ENCODE measurements around the gene CHST1.

Gene CHST1

GRCh38 chr11:45673441-45673840, 8.0 kb upstream of the CHST1 start:
- Histone ChIP-seq H3K18ac (ENCODE audit: low read length) (peak overlapping the region; percentile 46), H3K27ac (replicated peaks; ENCODE audit: low read length) (no peak overlapping the region), H2BK12ac (ENCODE audit: low read length) (no peak overlapping the region), H3K14ac (ENCODE audit: low read length) (no peak overlapping the region), H3K4me3 (ENCODE audit: low read length in 2 of 2) (no peak overlapping the region), H2AFZ (ENCODE audit: low read length) (no peak overlapping the region), H3K23ac (ENCODE audit: low read depth, low read length, poor library complexity) (no peak overlapping the region), H2BK15ac (ENCODE audit: low read length) (no peak overlapping the region), H3K4me1 (ENCODE audit: control insufficient read depth in 2 of 2, insufficient read depth in 1 of 2, low read depth in 1 of 2, low read length in 2 of 2) (peaks cover 0 to 11% of the 10 kb centered on the region in 2 donors), H3K9me3 (replicated peaks in 1 of 2; ENCODE audit: control insufficient read depth in 2 of 2, insufficient read depth in 1 of 2, low read depth in 1 of 2, low read length in 2 of 2) (no peaks in the 10 kb centered on the region), H2AK5ac (ENCODE audit: low read depth, low read length) (peak overlapping the region; percentile 2), H3K4ac (ENCODE audit: low read length) (no peak overlapping the region), H3K9ac (ENCODE audit: low read depth, low read length, poor library complexity) (no peak overlapping the region), H4K91ac (ENCODE audit: low read depth, low read length, poor library complexity) (no peak overlapping the region), H3K79me1 (ENCODE audit: low read depth, low read length) (no peaks in the 10 kb centered on the region), H4K8ac (ENCODE audit: low read depth, low read length) (no peak overlapping the region), H2BK5ac (ENCODE audit: low read length) (no peak overlapping the region), H2BK120ac (ENCODE audit: low read depth, low read length) (no peak overlapping the region), H3K36me3 (replicated peaks in 1 of 2; ENCODE audit: control insufficient read depth in 2 of 2, insufficient read depth in 2 of 2, low read length in 2 of 2) (no peaks in the 10 kb centered on the region), H3K27me3 (ENCODE audit: control insufficient read depth in 3 of 3, insufficient read depth in 3 of 3, low read depth in 1 of 3, low read length in 3 of 3) (peaks cover 0 to 35% (median 1%) of the 10 kb centered on the region in 3 experiments), H3K4me2 (ENCODE audit: insufficient read depth, low read length, poor library complexity, severe bottlenecking) (no peak overlapping the region)
- DNase-seq (ENCODE audit: low spot score), result no peak
- no CpG with 5 or more reads among the region's 4 CpGs for WGBS, 2 donors (ENCODE audit: extremely low coverage in 2 of 2, insufficient read length in 2 of 2, insufficient replicate concordance in 1 of 2)

DNA sequence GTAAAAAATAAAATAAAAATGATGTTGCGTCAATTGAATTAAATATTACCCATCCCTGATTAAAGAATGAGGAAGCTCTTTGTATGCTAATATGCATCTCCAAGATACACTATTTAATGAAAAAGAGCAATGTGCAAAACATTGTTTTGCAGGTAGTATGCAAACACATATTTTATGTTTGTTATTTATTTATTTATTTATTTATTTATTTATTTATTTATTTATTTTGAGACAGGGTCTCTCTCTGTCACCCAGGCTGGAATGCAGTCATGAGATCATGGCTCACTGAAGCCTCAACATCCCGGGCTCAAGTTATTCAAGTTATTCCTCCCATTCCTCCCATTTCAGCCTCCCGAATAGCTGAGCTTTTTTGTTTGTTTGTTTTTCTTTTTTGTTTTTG, 7.2 kb upstream of the CHST1 start:
- no peak overlapping the region for H3K4me3 ChIP-seq (ENCODE audit: low read length in 2 of 2)
- H2BK15ac ChIP-seq (ENCODE audit: low read length), result no peak overlapping the region
- H3K27ac ChIP-seq (replicated peaks; ENCODE audit: low read length), result no peak overlapping the region
- H4K8ac ChIP-seq (ENCODE audit: low read depth, low read length), result no peak overlapping the region
- H2BK12ac ChIP-seq (ENCODE audit: low read length), result no peak overlapping the region
- no peak overlapping the region for H2AFZ ChIP-seq (ENCODE audit: low read length)
- H3K4ac ChIP-seq (ENCODE audit: low read length), result no peak overlapping the region
- peaks cover 0 to 3% of the 10 kb centered on the region in 2 donors for H3K4me1 ChIP-seq (ENCODE audit: control insufficient read depth in 2 of 2, insufficient read depth in 1 of 2, low read depth in 1 of 2, low read length in 2 of 2)
- H3K36me3 ChIP-seq (replicated peaks in 1 of 2; ENCODE audit: control insufficient read depth in 2 of 2, insufficient read depth in 2 of 2, low read length in 2 of 2), result no peaks in the 10 kb centered on the region
- H4K91ac ChIP-seq (ENCODE audit: low read depth, low read length, poor library complexity), result no peak overlapping the region
- H3K14ac ChIP-seq (ENCODE audit: low read length), result no peak overlapping the region
- H3K9ac ChIP-seq (ENCODE audit: low read depth, low read length, poor library complexity), result no peak overlapping the region
- peaks cover 0 to 44% (median 1%) of the 10 kb centered on the region in 3 experiments for H3K27me3 ChIP-seq (ENCODE audit: control insufficient read depth in 3 of 3, insufficient read depth in 3 of 3, low read depth in 1 of 3, low read length in 3 of 3)
- no peak for DNase-seq (ENCODE audit: low spot score)
- no peak overlapping the region for H2BK5ac ChIP-seq (ENCODE audit: low read length)
- WGBS, 2 donors (ENCODE audit: extremely low coverage in 2 of 2, insufficient read length in 2 of 2, insufficient replicate concordance in 1 of 2), result no CpG with 5 or more reads among the region's 3 CpGs
- H3K18ac ChIP-seq (ENCODE audit: low read length), result no peak overlapping the region
- no peak overlapping the region for H3K4me2 ChIP-seq (ENCODE audit: insufficient read depth, low read length, poor library complexity, severe bottlenecking)
- H3K79me1 ChIP-seq (ENCODE audit: low read depth, low read length), result no peaks in the 10 kb centered on the region
- no peak overlapping the region for H3K23ac ChIP-seq (ENCODE audit: low read depth, low read length, poor library complexity)
- no peak overlapping the region for H2AK5ac ChIP-seq (ENCODE audit: low read depth, low read length)
- no peak overlapping the region for H2BK120ac ChIP-seq (ENCODE audit: low read depth, low read length)
- no peaks in the 10 kb centered on the region for H3K9me3 ChIP-seq (replicated peaks in 1 of 2; ENCODE audit: control insufficient read depth in 2 of 2, insufficient read depth in 1 of 2, low read depth in 1 of 2, low read length in 2 of 2)

DNA sequence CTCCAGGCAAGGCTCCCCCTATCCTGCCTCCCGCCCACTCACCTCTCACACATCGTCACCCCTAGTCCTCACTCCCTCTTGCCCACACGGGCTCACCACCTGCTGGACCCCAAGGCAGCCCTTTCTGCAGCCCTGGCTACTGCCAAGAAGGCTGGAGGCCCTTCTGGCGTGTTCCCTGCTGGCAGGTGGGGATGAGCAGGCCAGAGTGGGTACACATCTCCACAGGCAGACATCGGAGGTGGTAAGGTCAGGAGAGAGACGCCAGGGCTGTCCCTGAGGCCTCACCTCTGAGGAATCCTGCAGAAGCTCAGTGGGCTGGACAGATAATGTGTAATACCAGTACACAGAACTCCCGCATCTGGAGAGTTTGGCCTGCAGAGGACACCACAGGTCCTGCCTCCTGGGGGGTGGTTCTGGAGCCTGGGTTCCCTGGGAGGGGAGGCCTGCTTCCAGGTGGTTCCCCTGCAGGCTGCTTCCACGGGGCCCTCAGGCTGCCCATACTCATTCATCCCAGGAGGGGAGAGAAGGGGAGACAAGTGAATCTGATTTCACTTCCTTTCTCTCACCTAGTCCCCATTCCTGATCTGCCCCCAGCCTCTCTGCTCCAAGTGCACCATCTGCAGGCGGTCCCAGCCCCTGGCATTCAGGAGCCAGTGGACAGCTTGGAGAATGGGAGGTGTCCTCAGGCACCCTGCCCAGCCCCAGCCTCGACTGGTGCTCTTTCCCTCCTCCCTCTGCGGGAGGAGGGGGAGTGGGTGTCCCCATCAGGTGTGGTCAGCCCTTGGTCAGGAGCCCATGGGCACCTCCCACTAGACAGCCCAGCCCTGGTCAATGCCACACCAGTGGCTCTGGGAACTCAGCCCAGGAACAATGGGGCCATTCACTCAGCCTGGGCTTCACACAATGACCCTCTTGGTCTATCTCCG, 6.1 kb upstream of the CHST1 start:
- no peaks in the 10 kb centered on the region for H3K79me1 ChIP-seq (ENCODE audit: low read depth, low read length)
- H3K4me1 ChIP-seq (ENCODE audit: control insufficient read depth in 2 of 2, insufficient read depth in 1 of 2, low read depth in 1 of 2, low read length in 2 of 2), result no peaks in the 10 kb centered on the region
- no peak overlapping the region for H4K91ac ChIP-seq (ENCODE audit: low read depth, low read length, poor library complexity)
- no peak overlapping the region for H3K27ac ChIP-seq (replicated peaks; ENCODE audit: low read length)
- WGBS, 2 donors (ENCODE audit: extremely low coverage in 2 of 2, insufficient read length in 2 of 2, insufficient replicate concordance in 1 of 2), result no CpG with 5 or more reads among the region's 12 CpGs
- H2BK5ac ChIP-seq (ENCODE audit: low read length), result no peak overlapping the region
- no peaks in the 10 kb centered on the region for H3K36me3 ChIP-seq (replicated peaks in 1 of 2; ENCODE audit: control insufficient read depth in 2 of 2, insufficient read depth in 2 of 2, low read length in 2 of 2)
- no peak overlapping the region for H4K8ac ChIP-seq (ENCODE audit: low read depth, low read length)
- peak overlapping the region; percentile 81 for H2BK15ac ChIP-seq (ENCODE audit: low read length)
- peak overlapping the region; percentile 63 for H3K9ac ChIP-seq (ENCODE audit: low read depth, low read length, poor library complexity)
- no peak overlapping the region for H3K4ac ChIP-seq (ENCODE audit: low read length)
- peak overlapping the region; percentile 46 for H2BK12ac ChIP-seq (ENCODE audit: low read length)
- H3K14ac ChIP-seq (ENCODE audit: low read length), result peak overlapping the region; percentile 92
- H3K23ac ChIP-seq (ENCODE audit: low read depth, low read length, poor library complexity), result no peak overlapping the region
- no peak overlapping the region for H2BK120ac ChIP-seq (ENCODE audit: low read depth, low read length)
- no peaks in the 10 kb centered on the region for H3K9me3 ChIP-seq (replicated peaks in 1 of 2; ENCODE audit: control insufficient read depth in 2 of 2, insufficient read depth in 1 of 2, low read depth in 1 of 2, low read length in 2 of 2)
- H3K27me3 ChIP-seq (ENCODE audit: control insufficient read depth in 3 of 3, insufficient read depth in 3 of 3, low read depth in 1 of 3, low read length in 3 of 3), result peaks cover 0 to 55% (median 8%) of the 10 kb centered on the region in 3 experiments
- DNase-seq (ENCODE audit: low spot score), result no peak
- peak overlapping the region in 1 of 2 donors; percentile 28 for H3K4me3 ChIP-seq (ENCODE audit: low read length in 2 of 2)
- H2AFZ ChIP-seq (ENCODE audit: low read length), result no peak overlapping the region
- H2AK5ac ChIP-seq (ENCODE audit: low read depth, low read length), result peak overlapping the region; percentile 72
- H3K4me2 ChIP-seq (ENCODE audit: insufficient read depth, low read length, poor library complexity, severe bottlenecking), result no peak overlapping the region
- H3K18ac ChIP-seq (ENCODE audit: low read length), result peak overlapping the region; percentile 66

- peaks cover 0 to 64% (median 12%) of the 10 kb centered on the region in 3 experiments for H3K27me3 ChIP-seq (ENCODE audit: control insufficient read depth in 3 of 3, insufficient read depth in 3 of 3, low read depth in 1 of 3, low read length in 3 of 3)
- no peak overlapping the region for H2BK120ac ChIP-seq (ENCODE audit: low read depth, low read length)
- H3K9me3 ChIP-seq (replicated peaks in 1 of 2; ENCODE audit: control insufficient read depth in 2 of 2, insufficient read depth in 1 of 2, low read depth in 1 of 2, low read length in 2 of 2), result no peaks in the 10 kb centered on the region
- H2BK12ac ChIP-seq (ENCODE audit: low read length), result no peak overlapping the region
- H3K36me3 ChIP-seq (replicated peaks in 1 of 2; ENCODE audit: control insufficient read depth in 2 of 2, insufficient read depth in 2 of 2, low read length in 2 of 2), result no peaks in the 10 kb centered on the region
- peak overlapping the region; percentile 72 for H2AK5ac ChIP-seq (ENCODE audit: low read depth, low read length)
- peak overlapping the region; percentile 91 for H3K14ac ChIP-seq (ENCODE audit: low read length)
- no peak overlapping the region for H3K9ac ChIP-seq (ENCODE audit: low read depth, low read length, poor library complexity)
- no peaks in the 10 kb centered on the region for H3K79me1 ChIP-seq (ENCODE audit: low read depth, low read length)
- H2AFZ ChIP-seq (ENCODE audit: low read length), result no peak overlapping the region
- no peak overlapping the region for H3K4ac ChIP-seq (ENCODE audit: low read length)
- no peak for DNase-seq (ENCODE audit: low spot score)
- no peak overlapping the region for H4K8ac ChIP-seq (ENCODE audit: low read depth, low read length)
- WGBS, 2 donors (ENCODE audit: extremely low coverage in 2 of 2, insufficient read length in 2 of 2, insufficient replicate concordance in 1 of 2), result no CpG with 5 or more reads among the region's 14 CpGs
- no peak overlapping the region for H3K27ac ChIP-seq (replicated peaks; ENCODE audit: low read length)
- H3K4me3 ChIP-seq (ENCODE audit: low read length in 2 of 2), result no peak overlapping the region
- H3K4me2 ChIP-seq (ENCODE audit: insufficient read depth, low read length, poor library complexity, severe bottlenecking), result no peak overlapping the region
- no peak overlapping the region for H4K91ac ChIP-seq (ENCODE audit: low read depth, low read length, poor library complexity)
- H3K4me1 ChIP-seq (ENCODE audit: control insufficient read depth in 2 of 2, insufficient read depth in 1 of 2, low read depth in 1 of 2, low read length in 2 of 2), result no peaks in the 10 kb centered on the region
- peak overlapping the region; percentile 9 for H3K23ac ChIP-seq (ENCODE audit: low read depth, low read length, poor library complexity)
- H2BK5ac ChIP-seq (ENCODE audit: low read length), result no peak overlapping the region
- H3K18ac ChIP-seq (ENCODE audit: low read length), result peak overlapping the region; percentile 30
- peak overlapping the region; percentile 81 for H2BK15ac ChIP-seq (ENCODE audit: low read length)
Observed at GRCh38 chr11:45670386-45671135, 5.1 kb upstream of the CHST1 start.
